ENCODE data around the gene C5orf15. TPM values are rescaled to one million over a fixed set of nuclear protein-coding genes. Genes with fewer than 3 reads are reported as not detected.

Gene C5orf15
- total and polyA plus RNA-seq, 9 of the 15 experiments (the other 6 are each of a cell fraction or from before 2014, with no cell fraction given) = 23.3 to 50.7 (median 35.5) TPM

GRCh38 chr5:133936651-133937015, 31.8 kb downstream of the C5orf15 start (continued):
- no peak for TF ChIP-seq CSDE1 (IDR thresholded peaks at IDR 0.05)
- 0 out of 2 replicates have a peak, but pooled peaks have one; percentile 39 for TF ChIP-seq ZNF140 (CRISPR knock-in tag; IDR thresholded peaks at IDR 0.05)
- TF ChIP-seq NR2C2 (CRISPR knock-in tag; IDR thresholded peaks at IDR 0.05) = no peak
- peak; percentile 41; the same call in 1 of the 2 replicates for TF ChIP-seq NR2C2 (tag; IDR thresholded peaks at IDR 0.05)
- TF ChIP-seq PCBP2 (IDR thresholded peaks at IDR 0.05; ENCODE audit: low read depth, low read length, poor library complexity, severe bottlenecking) = no peak
- TF ChIP-seq NCOA2 (IDR thresholded peaks at IDR 0.05; ENCODE audit: partially characterized antibody in 2 of 2) = no peak
- TF ChIP-seq, protein P1, sequence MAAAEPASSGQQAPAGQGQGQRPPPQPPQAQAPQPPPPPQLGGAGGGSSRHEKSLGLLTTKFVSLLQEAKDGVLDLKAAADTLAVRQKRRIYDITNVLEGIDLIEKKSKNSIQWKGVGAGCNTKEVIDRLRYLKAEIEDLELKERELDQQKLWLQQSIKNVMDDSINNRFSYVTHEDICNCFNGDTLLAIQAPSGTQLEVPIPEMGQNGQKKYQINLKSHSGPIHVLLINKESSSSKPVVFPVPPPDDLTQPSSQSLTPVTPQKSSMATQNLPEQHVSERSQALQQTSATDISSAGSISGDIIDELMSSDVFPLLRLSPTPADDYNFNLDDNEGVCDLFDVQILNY (CRISPR knock-in tag; IDR thresholded peaks at IDR 0.05) = no peak
- TF ChIP-seq MAZ (CRISPR knock-in tag; conservative IDR thresholded peaks at IDR 0.05 in 1 of 2, IDR thresholded peaks at IDR 0.05 in 1 of 2) = peak; percentile 20 to 67; a peak in 2 of 4 replicates
- TF ChIP-seq ZNF561 (CRISPR knock-in tag; conservative IDR thresholded peaks at IDR 0.05) = no peak
- peak; percentile 76 for TF ChIP-seq POLR2AphosphoS5 (IDR thresholded peaks at IDR 0.05; ENCODE audit: control insufficient read depth, insufficient read depth, low read depth, low read length)
- TF ChIP-seq, protein P2, sequence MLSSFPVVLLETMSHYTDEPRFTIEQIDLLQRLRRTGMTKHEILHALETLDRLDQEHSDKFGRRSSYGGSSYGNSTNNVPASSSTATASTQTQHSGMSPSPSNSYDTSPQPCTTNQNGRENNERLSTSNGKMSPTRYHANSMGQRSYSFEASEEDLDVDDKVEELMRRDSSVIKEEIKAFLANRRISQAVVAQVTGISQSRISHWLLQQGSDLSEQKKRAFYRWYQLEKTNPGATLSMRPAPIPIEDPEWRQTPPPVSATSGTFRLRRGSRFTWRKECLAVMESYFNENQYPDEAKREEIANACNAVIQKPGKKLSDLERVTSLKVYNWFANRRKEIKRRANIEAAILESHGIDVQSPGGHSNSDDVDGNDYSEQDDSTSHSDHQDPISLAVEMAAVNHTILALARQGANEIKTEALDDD (IDR thresholded peaks at IDR 0.05) = no peak
- peak; percentile 87 for TF ChIP-seq DPF2 (IDR thresholded peaks at IDR 0.05)
- TF ChIP-seq, protein P3, sequence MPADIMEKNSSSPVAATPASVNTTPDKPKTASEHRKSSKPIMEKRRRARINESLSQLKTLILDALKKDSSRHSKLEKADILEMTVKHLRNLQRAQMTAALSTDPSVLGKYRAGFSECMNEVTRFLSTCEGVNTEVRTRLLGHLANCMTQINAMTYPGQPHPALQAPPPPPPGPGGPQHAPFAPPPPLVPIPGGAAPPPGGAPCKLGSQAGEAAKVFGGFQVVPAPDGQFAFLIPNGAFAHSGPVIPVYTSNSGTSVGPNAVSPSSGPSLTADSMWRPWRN (IDR thresholded peaks at IDR 0.05; ENCODE audit: low read depth) = no peak
- TF ChIP-seq ADNP (tag; IDR thresholded peaks at IDR 0.05) = no peak
- TF ChIP-seq, protein P4, sequence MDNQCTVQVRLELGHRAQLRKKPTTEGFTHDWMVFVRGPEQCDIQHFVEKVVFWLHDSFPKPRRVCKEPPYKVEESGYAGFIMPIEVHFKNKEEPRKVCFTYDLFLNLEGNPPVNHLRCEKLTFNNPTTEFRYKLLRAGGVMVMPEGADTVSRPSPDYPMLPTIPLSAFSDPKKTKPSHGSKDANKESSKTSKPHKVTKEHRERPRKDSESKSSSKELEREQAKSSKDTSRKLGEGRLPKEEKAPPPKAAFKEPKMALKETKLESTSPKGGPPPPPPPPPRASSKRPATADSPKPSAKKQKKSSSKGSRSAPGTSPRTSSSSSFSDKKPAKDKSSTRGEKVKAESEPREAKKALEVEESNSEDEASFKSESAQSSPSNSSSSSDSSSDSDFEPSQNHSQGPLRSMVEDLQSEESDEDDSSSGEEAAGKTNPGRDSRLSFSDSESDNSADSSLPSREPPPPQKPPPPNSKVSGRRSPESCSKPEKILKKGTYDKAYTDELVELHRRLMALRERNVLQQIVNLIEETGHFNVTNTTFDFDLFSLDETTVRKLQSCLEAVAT (IDR thresholded peaks at IDR 0.05) = no peak
- TF ChIP-seq FOXA3 (CRISPR knock-in tag; conservative IDR thresholded peaks at IDR 0.05 in 1 of 2, IDR thresholded peaks at IDR 0.05 in 1 of 2) = no peak
- peak; percentile 68 for TF ChIP-seq NCOR1 (IDR thresholded peaks at IDR 0.05)
- TF ChIP-seq, protein P5, sequence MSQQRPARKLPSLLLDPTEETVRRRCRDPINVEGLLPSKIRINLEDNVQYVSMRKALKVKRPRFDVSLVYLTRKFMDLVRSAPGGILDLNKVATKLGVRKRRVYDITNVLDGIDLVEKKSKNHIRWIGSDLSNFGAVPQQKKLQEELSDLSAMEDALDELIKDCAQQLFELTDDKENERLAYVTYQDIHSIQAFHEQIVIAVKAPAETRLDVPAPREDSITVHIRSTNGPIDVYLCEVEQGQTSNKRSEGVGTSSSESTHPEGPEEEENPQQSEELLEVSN (IDR thresholded peaks at IDR 0.05; ENCODE audit: borderline replicate concordance in 1 of 2, extremely low read depth in 1 of 2, insufficient read depth in 1 of 2, insufficient read length in 1 of 2, low read depth in 1 of 2, low read length in 1 of 2, poor library complexity in 1 of 2, severe bottlenecking in 1 of 2) = peak; percentile 58 to 80
- TF ChIP-seq SPI1 (IDR thresholded peaks at IDR 0.05; ENCODE audit: borderline replicate concordance, low read depth, low read length) = no peak
- TF ChIP-seq KAT2B (IDR thresholded peaks at IDR 0.05; ENCODE audit: low read depth, low read length) = no peak
- TF ChIP-seq SAFB (IDR thresholded peaks at IDR 0.05; ENCODE audit: borderline replicate concordance, low read depth, low read length) = no peak
- TF ChIP-seq RBM15 (IDR thresholded peaks at IDR 0.05; ENCODE audit: insufficient read depth, low read length) = no peak
- no peak for TF ChIP-seq CHD2 (IDR thresholded peaks at IDR 0.05; ENCODE audit: low read depth, low read length)
- TF ChIP-seq ZZZ3 (IDR thresholded peaks at IDR 0.05) = no peak
- TF ChIP-seq ZFX (CRISPR knock-in tag; IDR thresholded peaks at IDR 0.05) = peak; percentile 67

All from K562 (cell line).